Measurements from ENCODE around the gene ALDH3B1.

DNA sequence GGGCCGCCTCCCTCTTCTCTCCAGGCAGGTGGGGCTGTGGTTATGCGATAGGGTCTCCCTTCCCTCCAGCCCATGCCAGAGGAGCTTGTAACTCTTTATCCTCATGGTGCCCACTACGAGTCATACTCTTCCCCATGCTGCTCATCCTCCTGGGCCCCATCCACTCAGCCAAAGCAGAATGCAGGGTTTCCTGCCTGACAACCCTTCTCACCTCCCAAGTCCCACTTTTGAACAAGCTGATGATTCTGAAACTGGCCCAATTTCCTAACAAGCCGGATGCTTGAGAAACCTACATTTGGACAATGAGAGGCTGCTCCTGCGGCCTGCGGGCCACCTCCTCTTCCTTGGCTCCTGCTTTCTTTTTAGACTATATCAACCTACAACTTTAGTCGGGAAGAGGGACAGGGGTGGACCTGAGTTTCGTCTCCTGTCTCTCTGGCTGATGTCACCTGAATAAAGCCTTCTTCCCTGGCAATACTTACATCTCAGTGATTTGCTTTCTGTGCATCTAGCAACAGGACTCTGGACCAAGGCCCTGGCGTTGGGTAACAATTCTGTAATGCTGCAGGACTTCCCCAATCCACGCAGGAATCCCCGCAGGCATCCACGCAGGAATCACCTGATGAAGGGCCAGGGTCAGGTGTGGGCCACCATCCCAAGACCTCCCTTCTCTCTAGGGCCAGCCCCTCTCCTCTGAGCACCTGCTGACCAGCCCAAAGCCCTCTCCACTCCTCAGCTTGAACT is 18.8 kb downstream of the ALDH3B1 start:
- TF ChIP-seq, protein P1, sequence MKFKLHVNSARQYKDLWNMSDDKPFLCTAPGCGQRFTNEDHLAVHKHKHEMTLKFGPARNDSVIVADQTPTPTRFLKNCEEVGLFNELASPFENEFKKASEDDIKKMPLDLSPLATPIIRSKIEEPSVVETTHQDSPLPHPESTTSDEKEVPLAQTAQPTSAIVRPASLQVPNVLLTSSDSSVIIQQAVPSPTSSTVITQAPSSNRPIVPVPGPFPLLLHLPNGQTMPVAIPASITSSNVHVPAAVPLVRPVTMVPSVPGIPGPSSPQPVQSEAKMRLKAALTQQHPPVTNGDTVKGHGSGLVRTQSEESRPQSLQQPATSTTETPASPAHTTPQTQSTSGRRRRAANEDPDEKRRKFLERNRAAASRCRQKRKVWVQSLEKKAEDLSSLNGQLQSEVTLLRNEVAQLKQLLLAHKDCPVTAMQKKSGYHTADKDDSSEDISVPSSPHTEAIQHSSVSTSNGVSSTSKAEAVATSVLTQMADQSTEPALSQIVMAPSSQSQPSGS (IDR thresholded peaks at IDR 0.05; ENCODE audit: low read length), result no peak
- no peak for TF ChIP-seq POLR2AphosphoS5 (IDR thresholded peaks at IDR 0.05; ENCODE audit: low read length)
- TF ChIP-seq, protein P2, sequence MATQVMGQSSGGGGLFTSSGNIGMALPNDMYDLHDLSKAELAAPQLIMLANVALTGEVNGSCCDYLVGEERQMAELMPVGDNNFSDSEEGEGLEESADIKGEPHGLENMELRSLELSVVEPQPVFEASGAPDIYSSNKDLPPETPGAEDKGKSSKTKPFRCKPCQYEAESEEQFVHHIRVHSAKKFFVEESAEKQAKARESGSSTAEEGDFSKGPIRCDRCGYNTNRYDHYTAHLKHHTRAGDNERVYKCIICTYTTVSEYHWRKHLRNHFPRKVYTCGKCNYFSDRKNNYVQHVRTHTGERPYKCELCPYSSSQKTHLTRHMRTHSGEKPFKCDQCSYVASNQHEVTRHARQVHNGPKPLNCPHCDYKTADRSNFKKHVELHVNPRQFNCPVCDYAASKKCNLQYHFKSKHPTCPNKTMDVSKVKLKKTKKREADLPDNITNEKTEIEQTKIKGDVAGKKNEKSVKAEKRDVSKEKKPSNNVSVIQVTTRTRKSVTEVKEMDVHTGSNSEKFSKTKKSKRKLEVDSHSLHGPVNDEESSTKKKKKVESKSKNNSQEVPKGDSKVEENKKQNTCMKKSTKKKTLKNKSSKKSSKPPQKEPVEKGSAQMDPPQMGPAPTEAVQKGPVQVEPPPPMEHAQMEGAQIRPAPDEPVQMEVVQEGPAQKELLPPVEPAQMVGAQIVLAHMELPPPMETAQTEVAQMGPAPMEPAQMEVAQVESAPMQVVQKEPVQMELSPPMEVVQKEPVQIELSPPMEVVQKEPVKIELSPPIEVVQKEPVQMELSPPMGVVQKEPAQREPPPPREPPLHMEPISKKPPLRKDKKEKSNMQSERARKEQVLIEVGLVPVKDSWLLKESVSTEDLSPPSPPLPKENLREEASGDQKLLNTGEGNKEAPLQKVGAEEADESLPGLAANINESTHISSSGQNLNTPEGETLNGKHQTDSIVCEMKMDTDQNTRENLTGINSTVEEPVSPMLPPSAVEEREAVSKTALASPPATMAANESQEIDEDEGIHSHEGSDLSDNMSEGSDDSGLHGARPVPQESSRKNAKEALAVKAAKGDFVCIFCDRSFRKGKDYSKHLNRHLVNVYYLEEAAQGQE (IDR thresholded peaks at IDR 0.05; ENCODE audit: low read depth, low read length), result no peak
